NCI-H2171 (cell line): Measurements from ENCODE around the gene TRIM65.
"Not testable (repeated sequence)": the region's sequence is repeated elsewhere in the genome, so short reads cannot be mapped to it uniquely, and the experiment has no call there.

Experiments used
- DNase-seq: peaks from one replicate; lab custom pipeline; 2025; lab: John Stamatoyannopoulos, UW

The TRIM65 gene

GRCh38 chr17:75895370-75896155 lies 1.2 kb downstream of the TRIM65 start:
- no peak for DNase-seq

GRCh38 chr17:75894049-75894733 lies 2.6 kb downstream of the TRIM65 start:
- no peak for DNase-seq

- no peak for DNase-seq
Measured at GRCh38 chr17:75893305-75894048, 3.3 kb downstream of the TRIM65 start.

GRCh38 chr17:75892556-75893224 lies 4.1 kb downstream of the TRIM65 start:
- DNase-seq: no peak

- no peak for DNase-seq
Measured at GRCh38 chr17:75891605-75892555, 4.9 kb downstream of the TRIM65 start.

- DNase-seq: no peak
Measured at GRCh38 chr17:75891022-75891604, 5.6 kb downstream of the TRIM65 start.

GRCh38 chr17:75889454-75889853 lies 7.3 kb downstream of the TRIM65 start:
- no peak for DNase-seq

- DNase-seq: no peak
Measured at GRCh38 chr17:75888484-75888883, 8.3 kb downstream of the TRIM65 start.

GRCh38 chr17:75885860-75886259 lies 10.9 kb downstream of the TRIM65 start:
- not testable (repeated sequence) for DNase-seq

- no peak for DNase-seq
Measured at GRCh38 chr17:75885431-75885830, 11.3 kb downstream of the TRIM65 start.

- DNase-seq: no peak
Measured at GRCh38 chr17:75881678-75882454, 14.9 kb downstream of the TRIM65 start.

- DNase-seq: no peak
Measured at GRCh38 chr17:75880266-75880665, 16.5 kb downstream of the TRIM65 start.

- peak; percentile 26 for DNase-seq
Measured at GRCh38 chr17:75878174-75878998, 18.4 kb downstream of the TRIM65 start, which contains the start of gene TRIM47. Gene TRIM47, minus strand, starts transcription at chr17:75878581. Its CDS starts 33 bp downstream, at chr17:75878548.

GRCh38 chr17:75877752-75878173 lies 19.0 kb downstream of the TRIM65 start:
- peak; percentile 72 for DNase-seq

GRCh38 chr17:75876938-75877751 lies 19.6 kb downstream of the TRIM65 start:
- peak; percentile 36 for DNase-seq

- DNase-seq: peak; percentile 82
Measured at GRCh38 chr17:75876190-75876937, 20.4 kb downstream of the TRIM65 start.

GRCh38 chr17:75875940-75876189 lies 20.9 kb downstream of the TRIM65 start:
- DNase-seq: no peak
